ENCODE measurements around the gene ZBTB8A. TPM values are rescaled to one million over a fixed set of nuclear protein-coding genes. Genes with fewer than 3 reads are reported as not detected.

Gene ZBTB8A
- total and polyA plus RNA-seq, 10 of the 15 experiments (the other 5 are each of a cell fraction or from before 2014, with no cell fraction given): 0.48 to 4.7 (median 2.4) TPM

GRCh38 chr1:32494196-32494595, 45.0 kb upstream of the ZBTB8A start:
- Histone ChIP-seq H3K9ac (ENCODE audit: control insufficient read depth, insufficient read depth, low read length) (no peak overlapping the region), H2AFZ (ENCODE audit: control insufficient read depth, low read depth, low read length) (no peak overlapping the region), H3K79me2 (ENCODE audit: control insufficient read depth, insufficient read depth, low read length) (no peaks in the 10 kb centered on the region), H3K4me1 (ENCODE audit: control insufficient read depth, insufficient read depth, low read length) (no peaks in the 10 kb centered on the region), H3K27ac (ENCODE audit: control insufficient read depth, insufficient read depth) (no peak overlapping the region), H3K9me3 (replicated peaks; ENCODE audit: control insufficient read depth, insufficient read depth, low read length) (no peaks in the 10 kb centered on the region), H3K4me3 (no peak overlapping the region), H3K36me3 (ENCODE audit: control insufficient read depth in 2 of 2, insufficient read depth in 2 of 2, low read length in 1 of 2) (no peaks in the 10 kb centered on the region), H3K4me2 (ENCODE audit: control insufficient read depth, insufficient read depth) (no peak overlapping the region), H4K20me1 (ENCODE audit: control insufficient read depth, insufficient read depth) (no peaks in the 10 kb centered on the region), H3K27me3 (replicated peaks in 1 of 2; ENCODE audit: control insufficient read depth in 2 of 2, insufficient read depth in 2 of 2, low read length in 1 of 2) (no peaks in the 10 kb centered on the region; a peak in 1 of 4 replicates)
- FAIRE-seq: no peak
- in situ Hi-C loops (cut with MboI) (no loop called here), intact Hi-C loops (cut with micrococcal nuclease; ENCODE audit: unreplicated experiment) (no loop called here)
- ChIA-PET CTCF (no interaction called here), SMC1A (ENCODE audit: uncharacterized antibody, unreplicated experiment) (interaction anchor here (1.3 kb wide), 1 partner anchor 28 kb away, joined by 3 read pairs; no protein-coding TSS in a partner anchor), RAD21 (ENCODE audit: unreplicated experiment) (interaction anchor here (0.7 kb wide), 1 partner anchor 219 kb away, joined by 3 read pairs; no protein-coding TSS in a partner anchor), POLR2A (no interaction called here)
- BruUV-seq (replicated peaks): no TSS peak
- peak; percentile 51 for ATAC-seq
- 33% methylated on average over 1 of the region's 1 CpG for WGBS (ENCODE audit: insufficient coverage, insufficient replicate concordance, low lambda C conversion rate, missing lambda C conversion rate)
- TF ChIP-seq TCF12 (IDR thresholded peaks at IDR 0.05; ENCODE audit: low read depth, low read length): 0 out of 2 replicates have a peak, but pooled peaks have one; percentile 16
- TF ChIP-seq ZBTB33 (IDR thresholded peaks at IDR 0.05): no peak
- TF ChIP-seq ZNF592 (IDR thresholded peaks at IDR 0.05): no peak
- TF ChIP-seq PKNOX1 (IDR thresholded peaks at IDR 0.05): peak; percentile 36; the same call in 1 of the 2 replicates
- no peak for TF ChIP-seq ZZZ3 (IDR thresholded peaks at IDR 0.05; ENCODE audit: control insufficient read depth, insufficient read length, low read depth)
- TF ChIP-seq FOS (IDR thresholded peaks at IDR 0.05; ENCODE audit: borderline replicate concordance, extremely low read depth, insufficient read length): no peak
- TF ChIP-seq RELA (IDR thresholded peaks at IDR 0.05; ENCODE audit: borderline replicate concordance, partially characterized antibody): no peak
- no peak for TF ChIP-seq RFX5 (IDR thresholded peaks at IDR 0.05; ENCODE audit: low read depth, low read length)
- TF ChIP-seq RCOR1 (conservative IDR thresholded peaks at IDR 0.05; ENCODE audit: low read depth, low read length): no peak
- no peak for DNase-seq (ENCODE audit: low read depth, low spot score)
